HG03060 (cell line): ENCODE results near the gene RER1.
A peak's percentile ranks its signal among the peaks of the same experiment; 100 is the strongest.

Source experiments
- ATAC-seq: cut with Tn5 transposase; IDR thresholded peaks from one replicate; pipeline ENCODE4 v1.9.1; 2021; ENCODE audit warnings: low read depth, moderate number of reproducible peaks; ENCODE audit not compliant: unreplicated experiment

Gene RER1

DNA sequence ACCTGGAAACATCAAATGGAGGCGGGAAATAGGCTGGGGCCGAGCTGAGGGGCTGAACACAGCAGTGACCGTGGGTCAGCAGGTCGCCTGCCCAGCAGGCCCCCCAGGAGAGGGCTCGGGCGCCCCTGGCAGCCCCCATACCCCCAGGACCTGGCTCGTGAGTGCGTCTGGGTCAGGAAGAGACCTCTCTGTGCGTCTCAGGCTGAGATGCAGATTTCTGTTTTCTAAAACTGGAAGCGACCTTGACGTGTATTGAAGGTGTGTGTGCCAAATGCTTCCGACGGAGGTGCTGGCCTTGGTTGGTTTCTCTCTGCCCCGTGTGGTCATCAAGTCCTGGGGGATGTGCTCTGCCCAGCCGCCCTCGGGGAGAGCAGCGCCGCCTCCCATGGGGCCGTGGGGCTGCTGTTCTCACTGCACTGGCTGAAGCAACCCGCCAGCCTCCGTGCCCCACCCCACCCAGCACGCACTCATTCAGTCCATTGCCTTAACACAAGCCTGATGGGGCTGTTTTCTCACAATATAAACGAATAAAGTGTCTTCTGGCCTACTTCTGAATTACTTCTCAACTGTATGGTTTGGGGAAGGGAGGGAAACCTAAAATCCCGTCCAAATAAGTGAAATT is 13.4 kb downstream of the RER1 start:
- ATAC-seq: no peak

GRCh38 chr1:2405588-2406295 is 14.1 kb downstream of the RER1 start:
- ATAC-seq: no peak

DNA sequence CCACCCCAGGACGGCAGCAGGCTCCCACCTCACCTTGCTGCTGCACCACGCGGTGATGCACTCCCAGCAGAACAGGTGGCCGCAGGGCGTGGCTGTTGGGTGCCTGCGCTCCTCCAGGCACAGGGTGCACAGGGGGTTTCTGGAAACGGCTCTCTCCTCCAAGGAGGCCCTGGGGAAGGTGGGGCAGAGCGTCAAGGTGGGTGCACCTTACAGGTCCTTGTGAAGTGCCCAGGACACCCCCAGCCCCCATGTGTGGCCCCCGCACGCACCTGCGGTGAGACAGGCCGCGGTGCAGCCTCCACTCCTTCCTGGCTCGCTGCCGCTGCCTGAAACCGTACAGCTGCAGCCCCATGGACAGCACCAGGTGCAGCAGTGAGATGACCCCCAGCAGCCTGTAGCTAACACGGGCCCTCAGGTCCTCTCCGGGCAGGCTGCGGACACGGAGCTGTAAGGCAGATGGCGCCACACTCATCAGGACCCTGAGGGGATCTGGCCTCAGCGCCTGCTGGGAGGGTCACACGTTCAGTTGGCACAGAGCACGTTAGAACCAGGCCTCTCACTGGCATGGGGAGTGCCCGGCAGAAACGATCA is 14.9 kb downstream of the RER1 start:
- ATAC-seq: no peak

DNA sequence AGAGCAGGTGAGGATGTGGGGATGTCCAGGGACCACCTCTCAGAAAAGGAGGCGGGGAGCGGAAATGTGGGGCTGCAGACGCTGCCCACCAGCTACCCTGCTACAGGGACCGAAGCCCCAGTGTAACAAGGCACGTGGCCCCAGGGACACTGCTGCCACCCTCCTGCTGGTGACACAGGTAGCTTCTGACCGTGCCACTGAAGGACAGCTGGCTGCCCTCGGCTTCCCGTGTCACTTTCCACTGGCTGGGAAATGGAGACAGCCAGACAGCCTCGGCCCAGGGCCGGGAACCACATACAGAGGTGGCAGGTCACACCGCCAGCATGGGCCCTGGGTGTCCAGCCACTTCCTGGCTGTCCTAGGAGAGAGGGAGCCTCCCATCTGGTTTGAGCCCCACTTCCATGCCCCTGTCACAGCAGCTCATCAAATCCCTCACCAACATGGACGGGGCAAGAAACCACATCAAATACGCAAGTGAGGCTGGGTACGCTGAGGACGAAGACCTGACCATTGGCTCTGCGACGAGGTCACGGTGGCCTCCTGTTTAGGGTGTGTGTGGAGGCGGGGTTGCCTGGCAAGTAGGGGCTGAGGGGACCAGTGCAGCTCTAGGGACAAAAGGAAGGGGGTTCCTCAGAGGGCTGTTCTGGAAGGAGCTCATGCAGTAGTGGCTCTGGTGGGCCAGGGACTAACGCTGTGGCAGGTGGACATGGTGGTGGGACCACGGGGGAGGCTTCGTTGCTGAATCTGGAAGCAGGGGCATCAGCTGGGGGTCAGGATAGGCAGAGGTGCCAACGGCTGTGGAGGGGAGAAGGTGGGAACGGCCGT is 15.7 kb downstream of the RER1 start:
- no peak for ATAC-seq

GRCh38 chr1:2407991-2408275 is 16.3 kb downstream of the RER1 start:
- no peak for ATAC-seq

GRCh38 chr1:2408456-2408855 is 16.8 kb downstream of the RER1 start:
- ATAC-seq: no peak

DNA sequence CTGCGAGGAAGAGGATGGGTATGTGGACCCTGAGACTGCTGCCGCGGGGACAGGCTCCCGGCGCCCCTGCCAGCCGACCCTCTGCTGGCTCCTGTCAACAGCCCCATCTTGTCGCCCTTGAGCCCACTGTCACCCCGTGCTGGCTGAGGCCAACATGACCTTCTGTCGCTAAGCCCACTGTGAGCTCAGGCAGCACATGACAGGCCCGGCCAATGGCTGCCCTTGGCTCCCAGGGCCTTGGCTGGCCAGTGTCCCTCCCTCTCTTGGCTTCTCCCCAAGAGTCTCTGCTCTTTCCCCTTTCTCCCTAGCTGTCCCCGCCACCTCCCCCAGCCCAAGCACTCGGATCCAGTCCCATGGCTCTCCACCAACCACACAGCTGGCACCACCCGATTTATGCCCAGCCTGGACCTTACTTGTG is 17.2 kb downstream of the RER1 start:
- ATAC-seq: no peak

DNA sequence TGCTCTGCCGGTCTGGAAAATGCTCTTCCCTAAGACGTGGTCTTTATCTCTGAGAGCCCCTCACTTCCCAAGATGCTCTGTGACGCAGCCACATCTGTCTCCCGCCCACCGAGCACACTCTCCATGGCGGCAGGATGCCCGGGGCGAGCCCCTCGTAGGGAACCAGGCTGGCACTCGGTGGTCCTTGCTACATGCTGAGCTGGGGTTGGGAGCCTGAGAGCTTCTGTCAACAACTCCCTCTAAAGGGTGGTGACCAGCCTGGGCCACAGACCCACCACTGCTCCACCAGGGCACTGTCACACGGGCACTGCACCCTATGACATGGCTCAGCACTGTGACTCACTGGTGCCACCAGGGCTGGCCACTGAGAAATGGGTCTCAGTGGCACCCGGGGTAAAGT is 18.1 kb downstream of the RER1 start:
- no peak for ATAC-seq

DNA sequence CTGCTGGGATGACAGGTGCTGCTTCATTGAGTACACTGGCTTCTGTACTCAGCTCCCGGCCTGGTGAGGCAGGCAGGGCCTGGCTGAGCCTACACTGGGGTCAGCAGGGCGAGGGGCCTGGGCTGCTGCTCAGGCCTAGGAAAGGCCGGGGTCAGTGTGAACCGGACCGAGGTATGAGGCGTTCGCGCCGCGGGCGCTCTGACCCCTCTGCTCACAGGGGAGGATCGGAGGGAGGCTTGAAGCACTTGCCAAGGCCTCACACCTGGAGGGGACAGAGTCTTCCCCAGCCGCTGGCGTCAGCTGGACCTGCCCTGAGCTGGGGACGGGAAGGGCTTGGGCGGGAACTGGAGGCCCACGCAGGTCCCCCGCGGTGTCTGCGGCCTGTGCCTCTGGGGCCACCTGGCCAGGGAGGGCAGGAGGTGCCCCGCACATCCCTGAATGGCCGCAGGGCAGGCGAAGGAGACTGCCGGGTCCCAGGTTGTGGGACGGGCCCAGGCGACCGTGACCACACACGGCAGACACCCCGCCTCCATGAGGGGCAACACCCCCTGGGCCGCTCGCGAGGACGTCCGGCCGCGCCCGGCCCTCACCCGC is 20.3 kb downstream of the RER1 start:
- peak; percentile 13 for ATAC-seq

DNA sequence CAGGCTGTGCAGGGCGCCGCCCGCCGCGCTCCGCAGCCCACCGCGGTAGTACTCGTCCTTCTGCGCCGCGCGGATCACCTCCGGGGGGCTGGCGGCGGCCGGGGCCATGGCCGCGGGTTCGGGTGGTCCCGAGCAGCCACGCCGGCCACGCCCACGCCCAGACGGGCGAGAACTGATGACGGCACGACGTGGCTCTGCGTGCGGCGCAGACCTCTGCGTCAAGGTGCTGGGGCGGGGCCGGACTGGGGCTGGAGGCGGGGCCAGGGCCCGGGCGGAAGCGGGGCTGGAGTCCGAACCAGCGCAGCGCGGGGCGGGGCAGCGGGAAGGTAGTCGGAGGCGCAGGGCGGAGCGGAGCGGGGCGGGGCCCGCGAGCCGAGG is 20.7 kb downstream of the RER1 start, which contains the start of gene PEX10:
Gene PEX10 (minus strand): TSS at position 170 of the 378 bp plus-strand sequence. CDS start 62 bp downstream, at position 108.
- ATAC-seq: peak; percentile 56

DNA sequence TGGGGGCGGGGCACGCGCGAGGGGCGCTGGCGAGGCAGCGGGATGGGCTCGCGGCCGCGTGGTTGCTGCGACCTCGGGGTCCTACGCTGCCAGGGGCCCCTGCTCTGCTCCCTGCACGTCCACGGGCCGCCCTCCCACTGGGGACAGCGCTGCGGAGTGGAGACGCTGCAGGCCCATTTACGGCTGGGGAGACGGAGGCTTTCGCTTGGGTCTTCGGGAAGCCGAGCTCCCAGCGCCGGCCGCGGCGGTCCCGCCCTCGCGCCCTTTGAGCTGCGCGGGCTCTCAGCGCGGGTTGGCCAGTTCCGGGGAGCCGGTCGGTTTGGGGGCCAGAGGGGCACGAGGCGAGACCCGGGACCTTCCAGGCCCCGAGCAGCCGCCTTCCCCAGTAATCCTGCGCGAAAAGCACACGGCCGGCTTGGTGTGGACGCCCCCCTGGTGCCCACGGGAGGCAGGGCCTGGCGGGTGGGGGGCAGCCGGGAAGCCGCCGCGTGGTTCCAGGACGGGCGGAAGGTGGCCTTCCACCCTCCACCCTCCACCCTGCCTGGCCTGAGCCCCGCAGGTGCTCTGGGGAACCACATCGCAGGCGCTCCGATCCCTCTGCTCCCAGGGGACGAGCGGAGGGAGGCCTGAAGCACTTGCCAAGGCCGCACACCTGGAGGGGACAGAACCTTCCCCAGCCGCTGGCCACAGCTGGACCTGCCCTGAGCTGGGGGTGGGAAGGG is 21.3 kb downstream of the RER1 start:
- ATAC-seq: peak; percentile 8

- no peak for ATAC-seq
These were observed 22.1 kb downstream of the RER1 start for GRCh38 chr1:2413495-2414296.

DNA sequence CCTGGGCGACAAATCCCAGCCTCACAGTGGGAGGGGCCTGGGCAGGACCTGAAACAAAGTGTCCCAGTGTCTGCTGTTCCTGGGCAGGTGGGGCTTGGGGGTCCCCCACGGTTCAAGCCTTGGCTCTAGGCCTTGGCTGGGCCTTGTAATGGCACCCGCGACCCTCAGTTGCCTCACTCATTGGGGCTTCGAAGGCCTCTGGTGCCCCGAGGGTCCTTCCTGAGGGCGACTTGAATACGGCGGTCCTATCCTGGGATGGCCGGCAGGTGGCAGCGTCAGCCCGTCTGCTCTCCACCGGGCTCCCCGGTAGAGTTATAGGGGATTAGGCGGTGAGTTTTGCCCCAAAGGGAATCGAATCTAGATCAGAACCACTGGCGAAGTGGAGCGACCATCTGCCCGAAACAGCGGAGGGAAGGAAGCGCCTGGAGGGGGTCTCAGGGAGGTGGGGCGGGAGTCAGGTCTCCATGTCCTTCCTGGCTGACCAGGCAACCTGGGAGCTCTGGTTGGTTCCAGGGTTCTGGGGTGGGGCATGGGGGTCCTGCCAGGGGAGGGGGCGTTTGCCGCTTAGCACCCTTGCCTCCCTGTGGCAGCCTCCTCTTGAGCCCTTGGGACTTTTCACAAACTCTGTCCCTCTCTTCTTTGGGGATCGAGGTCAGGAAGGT is 22.8 kb downstream of the RER1 start:
- no peak for ATAC-seq

DNA sequence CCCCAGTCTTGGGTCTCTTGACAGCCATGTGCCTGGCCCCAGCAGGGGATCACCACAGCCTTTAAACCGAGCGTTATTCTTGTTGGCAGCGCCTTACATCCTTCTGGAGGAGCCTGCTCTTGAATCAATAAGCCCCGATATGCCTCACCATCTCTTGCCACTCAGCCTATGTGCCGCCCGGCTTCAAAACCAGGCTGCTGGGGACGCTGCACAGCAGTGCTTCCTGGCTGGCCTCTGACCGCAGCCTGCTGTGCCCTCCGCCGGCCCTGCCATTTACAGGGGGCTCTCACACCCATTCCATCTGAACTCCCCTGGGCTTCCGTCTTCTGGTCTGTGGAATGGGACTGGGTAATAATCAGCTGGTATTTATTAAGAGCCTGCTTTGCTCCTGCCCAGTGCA is 23.7 kb downstream of the RER1 start:
- no peak for ATAC-seq

GRCh38 chr1:2415801-2416208 is 24.2 kb downstream of the RER1 start:
- ATAC-seq: no peak

DNA sequence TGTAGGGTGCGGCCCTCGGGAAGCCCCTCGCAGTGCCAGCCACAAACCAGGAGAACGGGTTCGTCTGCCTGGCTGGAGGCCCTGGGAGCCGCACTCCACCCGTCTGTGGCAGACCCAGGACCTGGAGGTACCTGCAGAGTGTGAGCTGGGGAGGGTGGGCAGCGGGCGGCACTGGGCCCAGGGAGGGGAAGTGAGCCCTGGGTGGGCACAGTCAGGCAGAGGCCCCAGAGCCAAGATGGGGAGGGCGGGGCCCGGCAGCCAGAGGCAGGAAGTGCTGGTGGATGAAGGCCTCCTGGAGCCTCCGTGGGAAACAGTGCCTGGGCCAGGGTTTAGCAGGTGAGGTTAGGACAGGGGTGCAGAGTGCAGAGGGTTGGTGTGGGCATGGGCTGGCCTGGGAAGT is 24.8 kb downstream of the RER1 start:
- ATAC-seq: no peak

DNA sequence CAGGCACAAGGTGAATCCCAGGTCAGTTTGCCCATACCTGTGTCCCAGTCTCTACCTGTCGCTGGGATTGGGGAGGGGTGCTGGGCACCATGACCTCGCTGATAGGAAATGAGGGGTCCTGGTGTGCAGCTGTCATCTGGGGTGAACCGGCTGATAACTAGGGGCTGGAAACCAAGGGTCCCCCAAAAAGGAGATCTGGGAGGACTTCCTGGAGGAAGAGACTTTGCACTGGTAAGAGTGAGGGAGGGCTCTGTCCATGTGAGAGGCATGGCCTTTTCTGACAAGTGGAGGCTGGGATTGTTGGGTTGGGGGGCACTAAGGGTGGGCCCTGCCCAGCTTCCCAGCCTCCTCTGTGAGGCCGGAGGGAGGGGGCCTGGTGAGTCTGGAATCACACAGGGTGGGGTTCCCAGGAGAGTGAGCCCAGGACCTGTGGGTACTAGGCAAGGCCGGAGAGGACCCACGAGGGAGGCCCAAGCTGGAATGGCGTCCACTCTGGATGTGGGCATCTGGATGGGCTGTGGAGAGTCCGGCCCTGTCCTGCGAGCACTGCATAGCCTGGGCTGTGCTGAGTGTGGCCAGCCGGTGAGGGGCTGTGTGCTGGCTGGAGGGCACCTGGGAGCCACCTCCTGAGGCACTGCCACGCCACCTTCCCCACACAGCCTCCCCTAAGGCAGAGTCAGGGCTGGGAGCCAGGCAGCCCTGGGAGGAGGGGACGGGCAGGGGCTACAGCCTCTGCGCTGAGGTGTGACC is 25.6 kb downstream of the RER1 start:
- ATAC-seq: no peak

GRCh38 chr1:2417833-2418225 is 26.2 kb downstream of the RER1 start:
- ATAC-seq: no peak
